ENCODE measurements around the gene MACF1. TPM values are rescaled to one million over a fixed set of nuclear protein-coding genes. Genes with fewer than 3 reads are reported as not detected.

MACF1 gene
- polyA plus RNA-seq (2013, experiment 1 of 2): 94.0 TPM
- polyA plus RNA-seq (2013, experiment 2 of 2): 86.1 TPM

DNA sequence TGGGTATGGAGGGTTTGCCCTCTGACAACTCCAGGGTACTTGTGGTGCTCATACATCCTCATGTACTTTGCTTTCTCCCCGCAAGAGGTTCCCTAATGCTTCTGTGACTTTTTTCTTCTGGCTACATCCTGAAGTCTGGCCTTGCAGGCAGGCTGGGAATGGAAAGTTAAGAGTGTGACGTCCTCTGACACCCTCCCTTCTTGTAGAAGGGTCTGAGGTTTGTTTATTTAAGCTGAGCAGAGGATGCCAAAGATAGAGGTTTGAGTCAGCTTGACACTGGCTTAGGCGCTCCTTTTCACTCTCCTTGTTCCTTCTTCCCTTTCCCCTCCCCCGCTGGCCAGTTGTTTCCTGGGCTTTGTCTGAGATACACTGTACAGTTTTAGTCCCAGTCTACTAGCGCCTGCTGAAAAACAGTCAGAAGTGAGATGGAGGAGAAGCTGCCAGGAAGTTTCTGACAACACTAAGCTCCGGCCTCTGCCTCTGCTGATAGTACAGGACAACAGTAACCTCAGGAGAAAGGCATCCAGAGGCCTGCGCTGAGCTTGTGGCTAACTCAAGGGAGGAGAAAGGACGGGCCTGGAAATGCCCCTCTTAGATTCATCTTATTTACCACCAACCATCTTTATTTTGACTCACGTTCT lies at the start of gene MACF1:
TSS of gene MACF1 (plus strand) at position 255 of the 641 bp plus-strand sequence. CDS start at position 583, 328 bp downstream.
- DNase-seq: peak; percentile 99

DNA sequence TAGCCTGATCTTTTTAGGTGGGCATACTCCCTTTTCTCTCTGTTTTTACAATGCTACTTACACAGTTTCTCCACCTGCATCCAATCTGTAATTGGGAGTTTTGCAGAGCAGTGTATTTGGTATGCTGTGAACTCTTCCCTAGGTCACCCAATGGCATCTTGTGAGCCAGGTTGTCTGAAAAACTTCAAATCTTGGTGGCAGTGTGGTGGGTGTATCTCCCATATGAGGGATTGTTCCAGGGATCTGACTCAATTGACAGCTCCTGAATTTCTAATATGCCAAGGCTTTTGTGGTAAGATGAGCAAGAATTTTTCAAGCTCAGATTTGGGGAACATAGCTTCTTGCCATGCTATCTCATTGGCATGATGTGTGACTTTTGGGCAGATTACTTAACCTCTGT lies 47.2 kb upstream of the MACF1 start:
- Histone ChIP-seq H4K8ac (ENCODE audit: low read length) (no peak overlapping the region), H3K14ac (ENCODE audit: low read length in 2 of 2) (no peak overlapping the region), H3K9ac (ENCODE audit: low read length) (no peak overlapping the region), H3K27me3 (ENCODE audit: control insufficient read depth in 1 of 2, insufficient read depth in 1 of 2, low read length in 2 of 2) (no peaks in the 10 kb centered on the region), H3K23ac (ENCODE audit: low read length in 2 of 2) (no peak overlapping the region), H3K36me3 (ENCODE audit: control insufficient read depth in 1 of 2, insufficient read depth in 2 of 2, low read depth in 1 of 2, low read length in 2 of 2) (peaks cover 8% of the 10 kb centered on the region in 2 experiments), H3K4me3 (ENCODE audit: insufficient read depth in 1 of 2, low read depth in 1 of 2, low read length in 2 of 2) (no peak overlapping the region), H3K9me3 (ENCODE audit: control insufficient read depth, low read length) (no peaks in the 10 kb centered on the region), H3K4ac (ENCODE audit: low read depth in 1 of 2, low read length in 2 of 2) (no peak overlapping the region), H4K91ac (ENCODE audit: low read length) (peak overlapping the region; percentile 60), H2BK5ac (ENCODE audit: low read depth, low read length, poor library complexity, severe bottlenecking) (no peak overlapping the region), H2BK120ac (ENCODE audit: low read depth, low read length) (peak overlapping the region; percentile 27), H2BK12ac (ENCODE audit: low read length in 2 of 2) (peak overlapping the region in 1 of 2 experiments; percentile 42), H3K18ac (ENCODE audit: low read depth in 1 of 2, low read length in 2 of 2) (peak overlapping the region; percentile 69 to 75), H2AFZ (ENCODE audit: low read depth, low read length) (no peak overlapping the region), H3K4me2 (ENCODE audit: low read length, poor library complexity, severe bottlenecking) (no peak overlapping the region), H2AK5ac (ENCODE audit: low read length, severe bottlenecking) (peak overlapping the region; percentile 2), H3K79me1 (replicated peaks; ENCODE audit: low read length, poor library complexity, severe bottlenecking) (no peaks in the 10 kb centered on the region), H3K27ac (ENCODE audit: low read length, poor library complexity, severe bottlenecking) (no peak overlapping the region), H3K4me1 (ENCODE audit: control insufficient read depth, insufficient read depth, low read depth, low read length) (peaks cover 22% of the 10 kb centered on the region), H2BK15ac (ENCODE audit: low read depth, poor library complexity, severe bottlenecking) (no peak overlapping the region)
- no peak for DNase-seq

More for the DNA sequence above, at the start of gene MACF1:
- peak within 1 kb of the TSS; percentile 64 for H2AK5ac ChIP-seq (ENCODE audit: low read length, severe bottlenecking)
- peaks cover 2% of the 10 kb centered on the region for H3K79me1 ChIP-seq (replicated peaks; ENCODE audit: low read length, poor library complexity, severe bottlenecking)
- H4K8ac ChIP-seq (ENCODE audit: low read length): no peak within 1 kb of the TSS
- 0% methylated on average over 5 of the region's 9 CpGs for WGBS
- H3K14ac ChIP-seq (ENCODE audit: low read length in 2 of 2): peak within 1 kb of the TSS in 1 of 2 experiments; percentile 98
- no peak within 1 kb of the TSS for H4K91ac ChIP-seq (ENCODE audit: low read length)
- H2BK120ac ChIP-seq (ENCODE audit: low read depth, low read length): peak within 1 kb of the TSS; percentile 0
- H3K4me1 ChIP-seq (ENCODE audit: control insufficient read depth, insufficient read depth, low read depth, low read length): peaks cover 10% of the 10 kb centered on the region
- no peak within 1 kb of the TSS for H2BK15ac ChIP-seq (ENCODE audit: low read depth, poor library complexity, severe bottlenecking)
- peak within 1 kb of the TSS; percentile 28 to 54 for H2BK12ac ChIP-seq (ENCODE audit: low read length in 2 of 2)
- H3K4me3 ChIP-seq (ENCODE audit: insufficient read depth in 1 of 2, low read depth in 1 of 2, low read length in 2 of 2): peak within 1 kb of the TSS; percentile 26 to 78
- H2AFZ ChIP-seq (ENCODE audit: low read depth, low read length): no peak within 1 kb of the TSS
- H3K4ac ChIP-seq (ENCODE audit: low read depth in 1 of 2, low read length in 2 of 2): peak within 1 kb of the TSS; percentile 29 to 85
- peak within 1 kb of the TSS; percentile 94 for H3K9ac ChIP-seq (ENCODE audit: low read length)
- H3K27ac ChIP-seq (ENCODE audit: low read length, poor library complexity, severe bottlenecking): peak within 1 kb of the TSS; percentile 91
- H2BK5ac ChIP-seq (ENCODE audit: low read depth, low read length, poor library complexity, severe bottlenecking): no peak within 1 kb of the TSS
- peak within 1 kb of the TSS; percentile 86 for H3K4me2 ChIP-seq (ENCODE audit: low read length, poor library complexity, severe bottlenecking)
- H3K23ac ChIP-seq (ENCODE audit: low read length in 2 of 2): no peak within 1 kb of the TSS
- H3K27me3 ChIP-seq (ENCODE audit: control insufficient read depth in 1 of 2, insufficient read depth in 1 of 2, low read length in 2 of 2): no peaks in the 10 kb centered on the region
- no peaks in the 10 kb centered on the region for H3K9me3 ChIP-seq (ENCODE audit: control insufficient read depth, low read length)
- peak within 1 kb of the TSS; percentile 72 to 96 for H3K18ac ChIP-seq (ENCODE audit: low read depth in 1 of 2, low read length in 2 of 2)
- peaks cover 3% of the 10 kb centered on the region in 2 experiments for H3K36me3 ChIP-seq (ENCODE audit: control insufficient read depth in 1 of 2, insufficient read depth in 2 of 2, low read depth in 1 of 2, low read length in 2 of 2)

DNA sequence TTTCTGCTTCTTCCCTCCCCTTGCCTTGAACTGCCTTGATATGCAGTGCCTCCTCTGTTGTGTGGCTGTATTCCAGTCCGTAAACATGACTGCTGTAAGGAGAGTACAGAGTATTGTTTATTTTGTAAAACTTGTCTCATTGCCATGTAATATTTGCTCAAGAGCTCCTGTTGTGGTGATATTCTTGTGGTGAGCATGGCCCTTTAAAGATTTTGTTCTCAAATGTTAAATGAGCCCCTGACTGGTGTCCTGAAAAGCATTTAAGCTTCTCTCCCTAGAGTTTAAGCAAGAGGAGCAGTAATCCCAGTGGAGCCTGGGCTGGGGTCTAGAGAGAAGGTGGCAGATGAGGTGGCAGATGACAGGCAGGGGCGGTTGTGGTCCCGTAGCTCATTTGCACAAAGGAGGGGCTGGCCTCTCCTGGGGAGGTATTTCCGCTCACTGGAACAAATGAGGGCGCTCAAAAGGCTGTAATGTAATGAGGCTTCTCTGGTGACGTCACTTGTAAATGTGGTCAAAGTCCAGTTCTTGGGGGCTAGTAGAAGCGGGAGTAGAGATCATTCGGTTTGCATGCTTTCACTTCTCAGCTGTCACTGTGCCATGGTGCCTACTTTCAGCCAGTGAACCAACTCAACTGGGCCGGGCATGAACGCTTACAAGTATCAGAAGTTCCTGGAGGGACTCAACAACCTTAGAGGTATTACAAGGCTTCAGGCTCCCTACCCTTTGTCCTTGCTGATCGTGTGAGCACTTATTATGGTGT lies 46.0 kb upstream of the MACF1 start:
- H3K9ac ChIP-seq (ENCODE audit: low read length): no peak overlapping the region
- H3K27me3 ChIP-seq (ENCODE audit: control insufficient read depth in 1 of 2, insufficient read depth in 1 of 2, low read length in 2 of 2): no peaks in the 10 kb centered on the region
- H3K18ac ChIP-seq (ENCODE audit: low read depth in 1 of 2, low read length in 2 of 2): peak overlapping the region; percentile 79 to 92
- peak overlapping the region in 1 of 2 experiments; percentile 23 for H3K23ac ChIP-seq (ENCODE audit: low read length in 2 of 2)
- peak overlapping the region; percentile 83 for H2AK5ac ChIP-seq (ENCODE audit: low read length, severe bottlenecking)
- peak overlapping the region; percentile 27 to 96 for H2BK12ac ChIP-seq (ENCODE audit: low read length in 2 of 2)
- peak overlapping the region; percentile 92 for H4K91ac ChIP-seq (ENCODE audit: low read length)
- no peaks in the 10 kb centered on the region for H3K9me3 ChIP-seq (ENCODE audit: control insufficient read depth, low read length)
- H2BK15ac ChIP-seq (ENCODE audit: low read depth, poor library complexity, severe bottlenecking): peak overlapping the region; percentile 86
- whole genome bisulfite sequencing: 66% methylated on average over 11 of the region's 11 CpGs
- peak; percentile 77 for DNase-seq
- peak overlapping the region; percentile 59 for H3K27ac ChIP-seq (ENCODE audit: low read length, poor library complexity, severe bottlenecking)
- H3K4me1 ChIP-seq (ENCODE audit: control insufficient read depth, insufficient read depth, low read depth, low read length): peaks cover 21% of the 10 kb centered on the region
- H3K4me2 ChIP-seq (ENCODE audit: low read length, poor library complexity, severe bottlenecking): peak overlapping the region; percentile 41
- H3K36me3 ChIP-seq (ENCODE audit: control insufficient read depth in 1 of 2, insufficient read depth in 2 of 2, low read depth in 1 of 2, low read length in 2 of 2): peaks cover 8% of the 10 kb centered on the region in 2 experiments
- no peak overlapping the region for H2AFZ ChIP-seq (ENCODE audit: low read depth, low read length)
- peak overlapping the region in 1 of 2 experiments; percentile 68 for H3K14ac ChIP-seq (ENCODE audit: low read length in 2 of 2)
- H2BK120ac ChIP-seq (ENCODE audit: low read depth, low read length): peak overlapping the region; percentile 86
- peak overlapping the region; percentile 66 for H4K8ac ChIP-seq (ENCODE audit: low read length)
- no peak overlapping the region for H3K4me3 ChIP-seq (ENCODE audit: insufficient read depth in 1 of 2, low read depth in 1 of 2, low read length in 2 of 2)
- H2BK5ac ChIP-seq (ENCODE audit: low read depth, low read length, poor library complexity, severe bottlenecking): peak overlapping the region; percentile 53
- H3K79me1 ChIP-seq (replicated peaks; ENCODE audit: low read length, poor library complexity, severe bottlenecking): no peaks in the 10 kb centered on the region
- peak overlapping the region; percentile 64 to 97 for H3K4ac ChIP-seq (ENCODE audit: low read depth in 1 of 2, low read length in 2 of 2)

All from mesenchymal stem cell (in vitro differentiated cells and primary cell).